GM23248 (cell line): ENCODE results near the gene NCOR2. TPM values are rescaled to one million over a fixed set of nuclear protein-coding genes. Genes with fewer than 3 reads are reported as not detected.

Source experiments
- DNase-seq: peaks from one replicate; pipeline ENCODE4 v3.0.0-alpha.2; 2015
- H2AFZ ChIP-seq: fragments of 200-600 bp; sonication (generic); 2 replicates; pipeline ENCODE4 v1.6.1; 2016; ENCODE audit warnings: antibody characterized with exemption
- H3F3A ChIP-seq: fragments of 200-600 bp; sonication (generic); 2 replicates; pipeline ENCODE4 v1.6.1; 2016; ENCODE audit warnings: mild to moderate bottlenecking, antibody characterized with exemption, mixed run types; ENCODE audit not compliant: insufficient read depth
- H3K27ac ChIP-seq: fragments of 200-600 bp; sonication (generic); 2 replicates; pipeline ENCODE4 v1.5.1; 2016; ENCODE audit warnings: mild to moderate bottlenecking
- H3K27me3 ChIP-seq: fragments of 200-600 bp; sonication (generic); replicated peaks from 2 replicates; pipeline ENCODE4 v1.6.1; 2016; ENCODE audit warnings: mild to moderate bottlenecking; ENCODE audit not compliant: insufficient read depth
- H3K36me3 ChIP-seq: fragments of 200-600 bp; sonication (generic); 2 replicates; pipeline ENCODE4 v1.6.1; 2016; ENCODE audit warnings: low read depth, mild to moderate bottlenecking
- H3K4me1 ChIP-seq: fragments of 200-600 bp; sonication (generic); 2 replicates; pipeline ENCODE4 v1.6.1; 2016; ENCODE audit warnings: mild to moderate bottlenecking; ENCODE audit not compliant: insufficient read depth
- H3K4me2 ChIP-seq: fragments of 200-600 bp; sonication (generic); one replicate; pipeline ENCODE4 v1.6.1; 2016; ENCODE audit warnings: mild to moderate bottlenecking; ENCODE audit not compliant: unreplicated experiment
- H3K4me3 ChIP-seq: fragments of 200-600 bp; sonication (generic); 2 replicates; pipeline ENCODE4 v1.5.1; 2016; ENCODE audit warnings: mild to moderate bottlenecking
- H3K79me2 ChIP-seq: fragments of 200-600 bp; sonication (generic); 2 replicates; pipeline ENCODE4 v1.6.1; 2016; ENCODE audit warnings: mild to moderate bottlenecking; ENCODE audit not compliant: insufficient read depth
- H3K9ac ChIP-seq: fragments of 200-600 bp; sonication (generic); 2 replicates; pipeline ENCODE4 v1.6.1; 2016; ENCODE audit warnings: mild to moderate bottlenecking
- H3K9me2 ChIP-seq: fragments of 200-600 bp; sonication (generic); 2 replicates; pipeline ENCODE4 v1.6.1; 2016; ENCODE audit warnings: mixed run types, mild to moderate bottlenecking, moderate library complexity; ENCODE audit not compliant: insufficient read depth
- H3K9me3 ChIP-seq: fragments of 200-600 bp; sonication (generic); one replicate; pipeline ENCODE4 v1.6.1; 2017; ENCODE audit warnings: low read depth
- H4K20me1 ChIP-seq: fragments of 200-600 bp; sonication (generic); 2 replicates; pipeline ENCODE4 v1.6.0; 2016; ENCODE audit not compliant: insufficient read depth
- EZH2 ChIP-seq: fragments of 200-600 bp; sonication (generic); IDR thresholded peaks from 2 replicates; pipeline ENCODE4 v1.6.1; 2018; ENCODE audit warnings: antibody characterized with exemption, mild to moderate bottlenecking; ENCODE audit not compliant: insufficient read depth, poor library complexity, severe bottlenecking
- EZH2phosphoT487 ChIP-seq: fragments of 200-600 bp; sonication (generic); IDR thresholded peaks from 2 replicates; pipeline ENCODE4 v1.6.1; 2018; ENCODE audit warnings: antibody characterized with exemption, moderate library complexity, mild to moderate bottlenecking, low read depth; ENCODE audit not compliant: insufficient read depth
- WGBS, 2 experiments: methylation state at CpG; one replicate each; pipeline ENCODE4 v1.1.6; 2015 to 2017; ENCODE audit warnings: low lambda C conversion rate in 2 of 2, low coverage in 1 of 2; ENCODE audit errors: missing lambda C conversion rate in 2 of 2; 5-methylcytosine and 5-hydroxymethylcytosine counted together
- in situ Hi-C: fragments of 300-500 bp; cut with MboI; formaldehyde crosslinking; loops from 2 replicates; pipeline ENCODE4 v1.15.0; 2020
- polyA plus RNA-seq: library from polyadenylated mRNA; unstranded; fragments of >200 nt; fragmentation: Nextera tagmentation; extraction: Ambion mirVana; gene quantifications from 2 replicates; pipeline ENCODE4 v1.2.1, GENCODE V29; 2016
- total RNA-seq: library from RNA; depleted of rRNA; stranded (reverse); fragments of >200 nt; shearing (Covaris generic); gene quantifications from 2 replicates; pipeline ENCODE4 v1.2.3, GENCODE V29; 2014

Gene NCOR2
- total and polyA plus RNA-seq, 2 experiments from 2014 or later, result 37.7 to 43.5 TPM

- Histone ChIP-seq H3K4me2 (no peak overlapping the region), H3K27me3 (no peaks in the 10 kb centered on the region), H4K20me1 (no peaks in the 10 kb centered on the region), H3K4me3 (no peak overlapping the region), H3K9me2 (no peaks in the 10 kb centered on the region), H3K9ac (no peak overlapping the region), H3K36me3 (no peaks in the 10 kb centered on the region), H3F3A (peaks cover 21% of the 10 kb centered on the region), H3K79me2 (no peaks in the 10 kb centered on the region), H3K27ac (peak overlapping the region; percentile 56), H3K9me3 (no peaks in the 10 kb centered on the region), H2AFZ (no peak overlapping the region), H3K4me1 (0 out of 2 replicates have a peak, but pooled peaks cover 3% of the 10 kb centered on the region)
- in situ Hi-C loops, result no loop called here
- DNase-seq, result peak; percentile 90
- TF ChIP-seq EZH2phosphoT487 (no peak), EZH2 (no peak)
- WGBS, 2 experiments, result 31 to 35% methylated on average over 10 of the region's 10 CpGs
Observed at GRCh38 chr12:124599074-124599999, 31.9 kb upstream of the NCOR2 start.

- H3F3A ChIP-seq, result peaks cover 26% of the 10 kb centered on the region
- 90 to 93% methylated on average over 2 of the region's 2 CpGs for WGBS, 2 experiments
- H3K79me2 ChIP-seq, result no peaks in the 10 kb centered on the region
- no peaks in the 10 kb centered on the region for H4K20me1 ChIP-seq
- no peaks in the 10 kb centered on the region for H3K9me2 ChIP-seq
- in situ Hi-C loops, result no loop called here
- no peak overlapping the region for H3K9ac ChIP-seq
- no peak overlapping the region for H3K4me2 ChIP-seq
- no peak overlapping the region for H3K27ac ChIP-seq
- no peaks in the 10 kb centered on the region for H3K36me3 ChIP-seq
- no peak overlapping the region for H2AFZ ChIP-seq
- no peaks in the 10 kb centered on the region for H3K9me3 ChIP-seq
- TF ChIP-seq EZH2phosphoT487, result no peak
- TF ChIP-seq EZH2, result no peak
- no peak overlapping the region for H3K4me3 ChIP-seq
- no peak for DNase-seq
- no peaks in the 10 kb centered on the region for H3K27me3 ChIP-seq
- H3K4me1 ChIP-seq, result peaks cover 11% of the 10 kb centered on the region
Observed at GRCh38 chr12:124597041-124597440, 29.6 kb upstream of the NCOR2 start.

DNA sequence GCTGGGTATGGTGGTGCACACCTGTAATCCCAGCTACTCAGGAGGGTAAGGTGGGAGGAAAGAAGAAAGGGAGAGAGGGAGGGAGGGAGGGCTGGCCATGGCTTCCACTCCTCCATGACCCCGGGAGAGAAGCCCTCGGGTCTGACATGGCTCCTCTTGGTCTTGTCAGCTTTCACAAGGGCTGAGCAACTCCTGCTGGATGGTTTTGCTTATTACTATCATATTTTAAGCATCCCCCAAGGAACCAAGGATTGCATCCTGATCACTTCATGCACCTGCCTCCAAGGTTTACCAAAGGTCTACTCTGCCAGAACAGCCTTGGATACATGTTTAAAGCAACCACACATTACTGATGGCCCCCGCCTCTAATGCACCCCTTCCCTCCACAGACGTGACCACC lies 28.0 kb upstream of the NCOR2 start:
- H3K9ac ChIP-seq, result no peak overlapping the region
- H3K36me3 ChIP-seq, result no peaks in the 10 kb centered on the region
- WGBS, 2 experiments, result 80 to 92% methylated on average over 2 to 4 of the region's 4 CpGs
- no peak overlapping the region for H3K4me3 ChIP-seq
- no peak overlapping the region for H3K4me2 ChIP-seq
- no peak overlapping the region for H3K27ac ChIP-seq
- H4K20me1 ChIP-seq, result no peaks in the 10 kb centered on the region
- in situ Hi-C loops, result no loop called here
- H3K79me2 ChIP-seq, result no peaks in the 10 kb centered on the region
- DNase-seq, result peak; percentile 22
- no peak overlapping the region for H2AFZ ChIP-seq
- H3F3A ChIP-seq, result peaks cover 26% of the 10 kb centered on the region
- H3K9me3 ChIP-seq, result no peaks in the 10 kb centered on the region
- H3K4me1 ChIP-seq, result peaks cover 17% of the 10 kb centered on the region
- TF ChIP-seq EZH2 (no peak), EZH2phosphoT487 (no peak)
- H3K27me3 ChIP-seq, result no peaks in the 10 kb centered on the region
- no peaks in the 10 kb centered on the region for H3K9me2 ChIP-seq

DNA sequence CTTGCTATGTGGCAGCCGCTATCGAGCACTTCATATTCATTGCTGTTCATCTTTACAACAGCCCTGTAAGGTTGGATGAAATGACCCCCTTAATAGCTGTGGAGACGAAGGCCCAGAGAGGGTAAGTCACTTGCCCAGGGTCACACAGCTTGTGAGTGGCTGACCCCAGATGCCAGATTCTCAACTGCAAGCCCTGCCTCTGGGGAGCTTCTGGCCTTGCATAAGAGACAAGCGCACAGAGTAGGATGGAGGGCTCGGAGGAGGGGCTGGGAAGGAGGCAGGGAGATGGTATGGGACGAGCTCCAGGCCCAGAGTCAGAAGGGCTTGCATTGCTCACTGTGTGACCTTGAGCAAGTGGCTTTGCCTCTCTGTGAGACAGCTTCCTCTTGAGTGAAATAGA lies 27.4 kb upstream of the NCOR2 start:
- Histone ChIP-seq H3K4me2 (no peak overlapping the region), H3K9ac (no peak overlapping the region), H3K9me2 (no peaks in the 10 kb centered on the region), H3K79me2 (no peaks in the 10 kb centered on the region), H3K27ac (no peak overlapping the region), H3F3A (peaks cover 23% of the 10 kb centered on the region), H3K9me3 (no peaks in the 10 kb centered on the region), H4K20me1 (no peaks in the 10 kb centered on the region), H3K36me3 (no peaks in the 10 kb centered on the region), H2AFZ (no peak overlapping the region), H3K4me3 (no peak overlapping the region), H3K27me3 (no peaks in the 10 kb centered on the region), H3K4me1 (peaks cover 17% of the 10 kb centered on the region)
- in situ Hi-C loops, result no loop called here
- TF ChIP-seq EZH2 (no peak), EZH2phosphoT487 (no peak)
- DNase-seq, result no peak
- WGBS, 2 experiments, result 93 to 100% methylated on average over 6 of the region's 6 CpGs
